ENCODE data around the gene LHX3.

- TF ChIP-seq ISL1 (CRISPR knock-in tag; IDR thresholded peaks at IDR 0.05) (no peak), POU6F1 (CRISPR knock-in tag; IDR thresholded peaks at IDR 0.05; ENCODE audit: borderline replicate concordance, low read depth) (no peak), GLIS3 (CRISPR knock-in tag; IDR thresholded peaks at IDR 0.05) (no peak), RARB (CRISPR knock-in tag; IDR thresholded peaks at IDR 0.05) (no peak), ZC3H10 (CRISPR knock-in tag; IDR thresholded peaks at IDR 0.05) (no peak), TCF4 (CRISPR knock-in tag; IDR thresholded peaks at IDR 0.05; ENCODE audit: borderline replicate concordance) (no peak)
- TF ChIP-seq, protein P1, sequence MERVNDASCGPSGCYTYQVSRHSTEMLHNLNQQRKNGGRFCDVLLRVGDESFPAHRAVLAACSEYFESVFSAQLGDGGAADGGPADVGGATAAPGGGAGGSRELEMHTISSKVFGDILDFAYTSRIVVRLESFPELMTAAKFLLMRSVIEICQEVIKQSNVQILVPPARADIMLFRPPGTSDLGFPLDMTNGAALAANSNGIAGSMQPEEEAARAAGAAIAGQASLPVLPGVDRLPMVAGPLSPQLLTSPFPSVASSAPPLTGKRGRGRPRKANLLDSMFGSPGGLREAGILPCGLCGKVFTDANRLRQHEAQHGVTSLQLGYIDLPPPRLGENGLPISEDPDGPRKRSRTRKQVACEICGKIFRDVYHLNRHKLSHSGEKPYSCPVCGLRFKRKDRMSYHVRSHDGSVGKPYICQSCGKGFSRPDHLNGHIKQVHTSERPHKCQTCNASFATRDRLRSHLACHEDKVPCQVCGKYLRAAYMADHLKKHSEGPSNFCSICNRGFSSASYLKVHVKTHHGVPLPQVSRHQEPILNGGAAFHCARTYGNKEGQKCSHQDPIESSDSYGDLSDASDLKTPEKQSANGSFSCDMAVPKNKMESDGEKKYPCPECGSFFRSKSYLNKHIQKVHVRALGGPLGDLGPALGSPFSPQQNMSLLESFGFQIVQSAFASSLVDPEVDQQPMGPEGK (CRISPR knock-in tag; IDR thresholded peaks at IDR 0.05; ENCODE audit: borderline replicate concordance) = no peak
Observed at GRCh38 chr9:136147038-136147889, 57.7 kb downstream of the LHX3 start.
